GM18519 (cell line): ENCODE data around the gene ATF6.
"Not testable (repeated sequence)": the region's sequence is repeated elsewhere in the genome, so short reads cannot be mapped to it uniquely, and the experiment has no call there.

ENCODE experiments used
- ATAC-seq: cut with Tn5 transposase; IDR thresholded peaks from one replicate; pipeline ENCODE4 v1.9.1; 2021; ENCODE audit warnings: mild to moderate bottlenecking, moderate library complexity; ENCODE audit not compliant: unreplicated experiment, low FRiP score

The ATF6 gene

DNA sequence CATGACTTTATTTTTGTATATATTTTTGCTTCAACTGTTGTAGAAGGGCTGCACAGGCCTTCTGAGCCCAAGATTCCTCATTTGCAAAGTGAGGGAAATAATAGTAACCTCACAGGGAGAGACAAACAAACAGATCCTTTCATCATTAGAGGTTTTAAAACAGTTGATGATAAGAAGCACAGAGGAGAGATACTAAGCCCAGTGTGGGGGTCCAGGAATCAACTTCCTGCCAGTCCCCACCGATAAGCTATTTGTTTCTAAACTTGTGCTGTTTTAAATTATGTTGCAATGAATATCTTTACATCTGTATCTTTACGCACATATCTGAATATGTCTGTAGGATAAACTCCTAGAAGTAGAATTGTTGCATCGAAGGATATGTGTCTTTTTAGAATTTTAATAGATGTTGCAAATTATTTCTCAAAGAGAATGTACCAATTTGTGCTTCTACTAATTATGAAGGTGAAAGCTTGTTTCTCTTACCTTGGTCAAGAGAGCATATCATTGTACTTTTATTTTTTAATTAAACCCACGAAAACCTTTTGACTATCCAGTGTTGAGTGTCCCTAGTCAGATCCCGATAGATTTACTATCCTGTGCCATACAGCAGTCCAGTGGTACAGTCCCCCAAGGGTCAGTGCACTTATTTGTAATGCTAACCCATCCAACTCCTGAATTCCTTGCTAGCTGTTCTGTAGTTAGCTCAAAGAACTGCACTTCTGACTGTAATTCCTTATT lies 34.0 kb upstream of the ATF6 start:
- no peak for ATAC-seq

DNA sequence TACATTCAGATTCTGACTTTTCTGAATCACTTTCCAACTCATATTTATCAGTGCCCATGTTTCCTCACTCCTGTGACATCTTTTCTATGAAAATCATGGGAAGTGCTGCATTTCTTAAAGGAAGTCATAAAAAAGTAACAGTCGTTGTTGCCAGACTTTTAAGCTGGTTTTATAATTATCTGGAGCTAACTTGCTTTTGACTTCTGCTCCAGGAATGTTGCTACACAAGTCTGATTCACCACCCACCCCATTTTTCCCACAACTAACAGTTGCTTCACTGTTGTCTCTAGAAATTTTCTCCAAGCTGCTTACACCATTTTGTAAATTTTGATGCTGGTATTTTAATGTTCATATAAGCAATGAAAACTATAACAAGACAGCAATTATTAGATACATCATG lies 32.6 kb upstream of the ATF6 start:
- no peak for ATAC-seq

- ATAC-seq: no peak
Measured at GRCh38 chr1:161735837-161736236, 30.3 kb upstream of the ATF6 start.

GRCh38 chr1:161736335-161736969 lies 29.7 kb upstream of the ATF6 start:
- no peak for ATAC-seq

DNA sequence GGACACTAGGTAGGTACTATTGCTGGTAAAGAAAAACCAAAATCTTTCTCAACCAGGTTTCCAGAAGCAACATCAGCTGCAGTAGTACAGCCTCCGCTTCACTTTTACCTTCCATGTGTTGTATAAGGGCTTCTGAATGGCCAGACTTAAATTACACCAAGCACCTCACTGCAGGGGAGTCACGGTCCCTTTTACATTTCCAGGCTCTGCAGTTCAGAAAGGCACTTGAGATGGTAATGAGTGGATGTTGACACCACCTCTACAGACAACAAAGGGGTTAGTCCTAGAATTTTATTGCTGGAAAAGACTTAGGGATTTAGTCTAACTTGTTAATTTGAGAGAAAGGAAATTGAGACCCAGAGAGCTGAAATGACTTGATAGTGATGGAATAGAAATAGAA lies 28.5 kb upstream of the ATF6 start:
- ATAC-seq: no peak

GRCh38 chr1:161738627-161739287 lies 27.4 kb upstream of the ATF6 start:
- peak; percentile 42 for ATAC-seq

DNA sequence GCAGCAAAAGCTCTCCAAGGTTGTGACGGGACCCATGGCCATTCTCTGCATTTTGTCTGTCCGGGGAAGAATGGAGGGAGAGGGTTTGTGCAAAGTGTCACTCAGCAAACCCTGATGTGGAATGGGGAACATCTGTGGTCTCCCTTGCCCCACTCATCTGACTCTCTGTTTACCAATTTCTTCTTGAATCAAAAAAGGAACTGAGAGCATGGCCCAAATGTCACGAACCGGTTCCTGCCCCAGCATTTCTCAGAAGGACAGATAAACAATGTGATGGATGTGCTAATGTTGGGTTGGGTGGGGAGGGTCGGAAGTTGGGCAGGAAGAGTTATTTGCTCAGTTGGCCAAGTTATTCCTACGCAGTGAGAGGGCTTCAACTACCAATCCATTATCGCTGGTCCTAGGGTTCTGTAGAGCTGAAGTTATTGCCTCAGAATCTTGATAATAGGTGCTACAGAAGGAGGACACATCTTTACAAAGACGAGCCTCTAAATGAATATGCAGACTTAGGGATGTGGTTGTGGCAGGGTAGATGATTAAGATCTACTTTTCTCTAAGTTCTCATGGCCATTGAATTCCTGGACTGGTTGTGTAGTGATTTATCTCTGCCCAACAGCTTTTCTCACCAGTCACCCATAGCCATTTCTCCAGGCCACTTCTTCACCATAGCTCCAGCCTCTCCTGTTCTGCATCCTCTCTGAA lies 26.1 kb upstream of the ATF6 start:
- ATAC-seq: no peak

GRCh38 chr1:161740921-161741320 lies 25.2 kb upstream of the ATF6 start:
- ATAC-seq: no peak

- no peak for ATAC-seq
Measured at GRCh38 chr1:161743231-161743630, 22.9 kb upstream of the ATF6 start.

DNA sequence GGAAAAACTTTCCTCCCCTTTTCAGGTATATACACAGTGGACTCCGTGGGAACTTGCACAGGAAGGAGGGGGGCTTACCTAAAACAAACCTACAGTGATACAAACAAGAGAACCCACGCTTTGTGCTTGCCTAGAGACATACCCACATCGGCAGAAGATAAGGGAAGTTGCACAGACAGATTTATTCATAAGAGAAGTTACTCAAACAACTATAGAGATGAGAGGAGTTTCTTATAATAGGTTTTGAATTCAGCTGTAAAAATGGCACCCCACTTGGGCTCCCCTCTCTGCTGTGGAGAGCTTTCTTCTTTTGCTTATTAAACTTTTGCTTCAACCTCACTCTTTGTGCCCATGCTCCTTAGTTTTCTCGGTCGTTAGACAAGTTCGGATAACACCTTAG lies 18.3 kb upstream of the ATF6 start:
- ATAC-seq: no peak

DNA sequence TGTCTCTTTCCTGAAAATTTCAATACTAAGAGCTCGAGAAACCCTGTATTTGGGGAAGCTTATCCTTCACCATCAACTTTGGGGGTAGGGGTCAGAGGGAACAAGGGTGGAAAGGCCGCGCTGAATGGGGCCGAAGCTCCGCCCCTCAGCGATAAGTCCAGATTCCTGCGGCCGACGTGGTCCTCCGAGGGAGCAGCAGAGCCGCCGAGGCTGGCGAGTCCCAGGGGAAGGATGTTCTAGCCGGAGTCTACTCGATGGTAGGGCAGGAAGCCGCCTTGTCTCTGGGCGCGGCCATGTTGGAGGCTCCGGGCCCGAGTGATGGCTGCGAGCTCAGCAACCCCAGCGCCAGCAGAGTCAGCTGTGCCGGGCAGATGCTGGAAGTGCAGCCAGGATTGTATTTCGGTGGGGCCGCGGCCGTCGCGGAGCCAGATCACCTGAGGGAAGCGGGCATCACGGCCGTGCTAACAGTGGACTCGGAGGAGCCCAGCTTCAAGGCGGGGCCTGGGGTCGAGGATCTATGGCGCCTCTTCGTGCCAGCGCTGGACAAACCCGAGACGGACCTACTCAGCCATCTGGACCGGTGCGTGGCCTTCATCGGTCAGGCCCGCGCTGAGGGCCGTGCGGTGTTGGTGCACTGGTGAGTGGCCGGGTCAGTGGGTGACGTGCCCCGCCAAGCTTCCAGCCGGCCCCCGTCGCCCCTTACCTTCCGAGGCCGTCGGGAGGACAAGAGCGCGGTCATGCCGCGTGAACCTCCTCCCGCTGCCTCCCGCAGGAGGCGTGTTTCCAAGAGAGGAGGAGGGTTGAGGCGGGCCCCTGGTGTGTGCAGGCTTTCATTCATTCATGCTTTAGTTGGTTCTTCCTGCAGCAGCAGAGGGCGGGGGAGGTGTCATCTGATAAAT lies 16.4 kb upstream of the ATF6 start, which contains the start of gene DUSP12:
TSS of gene DUSP12 (plus strand) at position 278 of the 899 bp plus-strand sequence. CDS start at position 294, 16 bp downstream.
- ATAC-seq: peak; percentile 86

DNA sequence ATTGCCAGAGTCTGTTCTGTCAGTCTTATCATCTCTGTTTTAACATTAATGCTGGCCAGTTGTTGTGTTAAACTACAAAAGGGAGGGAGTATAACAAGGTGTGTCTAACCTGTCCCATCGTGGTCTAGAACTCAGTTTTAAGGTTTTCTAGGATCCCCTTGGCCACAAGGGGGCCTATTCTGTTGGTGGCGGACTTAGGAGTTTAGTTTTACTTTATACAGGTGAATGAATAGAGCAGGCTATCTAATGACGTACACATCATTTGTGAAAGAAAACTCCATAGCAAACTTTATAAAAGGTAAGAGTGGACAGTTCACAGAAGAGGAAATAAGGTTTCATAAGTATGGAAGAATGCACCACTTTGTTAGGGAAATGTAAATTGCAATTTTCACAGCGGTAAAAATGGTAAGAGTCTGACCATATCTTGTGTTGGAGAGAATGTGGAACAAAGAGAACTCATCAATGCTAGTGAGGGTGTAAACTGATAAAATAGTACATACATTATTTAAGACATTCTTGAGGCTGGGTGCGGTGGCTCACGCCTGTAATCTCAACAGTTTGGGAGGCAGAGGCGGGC lies 2.5 kb upstream of the ATF6 start:
- no peak for ATAC-seq

GRCh38 chr1:161768461-161768860 lies 2.3 kb downstream of the ATF6 start:
- no peak for ATAC-seq

- ATAC-seq: no peak
Measured at GRCh38 chr1:161768986-161769672, 3.0 kb downstream of the ATF6 start.

DNA sequence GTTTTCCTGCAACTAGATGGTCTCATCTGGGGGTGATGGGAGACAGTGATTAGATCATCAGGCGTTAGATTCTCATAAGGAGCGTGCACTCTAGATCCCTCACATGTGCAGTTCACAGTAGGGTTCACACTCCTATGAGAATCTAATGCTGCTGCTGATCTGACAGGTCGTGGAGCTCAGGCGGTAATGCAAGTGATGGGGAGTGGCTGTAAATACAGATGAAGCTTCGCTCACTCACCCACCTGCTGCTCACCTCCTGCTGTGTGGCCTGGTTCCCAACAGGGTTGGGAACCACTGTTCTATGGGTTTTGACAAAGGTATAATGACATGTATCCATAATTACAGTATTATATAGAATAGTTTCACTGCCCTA lies 3.5 kb downstream of the ATF6 start:
- not testable (repeated sequence) for ATAC-seq

DNA sequence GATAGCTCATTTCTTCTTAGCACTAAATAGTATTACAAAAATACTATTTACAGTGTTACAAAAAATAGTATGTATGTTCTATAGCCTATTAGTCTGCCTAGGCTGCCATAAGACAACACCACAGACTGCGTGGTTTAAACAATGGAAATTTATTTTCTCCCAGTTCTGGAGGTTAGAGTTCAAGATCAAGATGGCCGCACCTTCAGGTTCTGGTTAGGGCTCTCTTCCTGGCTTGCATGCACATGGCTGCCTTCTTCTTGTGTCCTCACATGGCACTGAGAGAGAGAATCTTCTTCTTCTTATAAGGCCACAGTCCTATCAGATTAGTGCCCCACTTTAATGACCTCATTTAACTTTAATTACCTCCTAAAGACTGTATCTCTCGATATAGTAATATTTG lies 4.1 kb downstream of the ATF6 start:
- ATAC-seq: no peak

DNA sequence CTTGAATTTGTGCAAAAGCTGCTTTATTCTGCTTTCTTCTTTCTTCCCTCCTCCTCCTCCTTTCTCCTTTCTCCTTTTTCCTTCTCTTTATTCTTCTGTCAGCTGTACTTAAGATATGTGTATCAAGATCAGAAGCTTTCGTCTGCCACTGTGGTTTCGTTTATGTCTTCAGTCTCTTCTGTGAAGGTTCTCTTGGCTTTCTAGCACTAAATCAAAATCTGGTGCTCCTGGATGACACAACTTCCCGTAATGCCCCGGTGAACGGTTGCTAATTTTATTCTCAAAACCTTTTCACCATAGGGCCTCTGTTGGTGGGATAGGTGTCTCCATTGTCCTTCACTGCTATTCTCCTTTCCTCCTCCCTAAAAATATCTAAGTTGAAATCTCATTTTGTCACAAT lies 5.0 kb downstream of the ATF6 start:
- no peak for ATAC-seq

- ATAC-seq: no peak
Measured at GRCh38 chr1:161771973-161772372, 5.9 kb downstream of the ATF6 start.

DNA sequence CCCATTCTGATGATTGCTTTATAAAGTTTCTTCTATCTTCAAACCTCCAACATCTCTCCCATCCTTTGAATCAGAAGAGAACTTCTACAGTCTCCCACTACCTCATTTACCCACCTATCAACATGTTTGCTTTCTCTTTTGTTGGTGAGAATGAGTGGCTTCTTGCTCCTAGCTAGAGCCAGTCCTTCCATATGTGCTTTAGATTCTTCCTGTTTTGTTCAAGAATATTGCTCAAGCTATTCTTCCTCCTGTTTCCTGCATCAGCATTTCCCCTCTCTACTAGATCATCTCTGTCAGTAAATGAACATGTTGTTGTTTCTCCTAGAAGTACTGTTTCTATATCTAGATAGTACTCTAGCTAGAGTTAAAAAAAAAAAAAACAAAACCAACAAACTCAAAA lies 6.3 kb downstream of the ATF6 start:
- ATAC-seq: no peak
